ENCODE measurements around the gene GRK5.

GRK5 gene

GRCh38 chr10:119302591-119303253 is 95.4 kb downstream of the GRK5 start:
- no peak for DNase-seq

DNA sequence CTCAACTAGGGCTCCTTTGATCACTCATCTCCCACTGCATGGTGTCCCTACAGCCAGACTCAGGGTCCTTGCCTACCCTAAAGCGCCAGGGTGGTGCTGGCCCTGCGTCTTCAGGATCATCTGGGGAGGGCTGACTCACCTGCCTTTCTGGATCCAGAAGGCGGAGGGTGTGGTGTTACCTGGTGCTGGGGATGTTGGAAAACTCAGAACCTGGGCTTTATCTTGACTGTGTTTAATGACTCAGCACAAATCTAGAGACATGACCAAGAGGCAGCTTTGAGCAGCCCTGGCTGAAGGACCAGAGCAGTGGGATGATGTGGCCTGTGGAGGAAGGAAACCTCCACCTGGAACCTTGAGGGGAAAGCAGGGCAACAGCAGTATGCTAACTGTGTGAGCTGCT is 96.5 kb downstream of the GRK5 start:
- DNase-seq, result no peak

DNA sequence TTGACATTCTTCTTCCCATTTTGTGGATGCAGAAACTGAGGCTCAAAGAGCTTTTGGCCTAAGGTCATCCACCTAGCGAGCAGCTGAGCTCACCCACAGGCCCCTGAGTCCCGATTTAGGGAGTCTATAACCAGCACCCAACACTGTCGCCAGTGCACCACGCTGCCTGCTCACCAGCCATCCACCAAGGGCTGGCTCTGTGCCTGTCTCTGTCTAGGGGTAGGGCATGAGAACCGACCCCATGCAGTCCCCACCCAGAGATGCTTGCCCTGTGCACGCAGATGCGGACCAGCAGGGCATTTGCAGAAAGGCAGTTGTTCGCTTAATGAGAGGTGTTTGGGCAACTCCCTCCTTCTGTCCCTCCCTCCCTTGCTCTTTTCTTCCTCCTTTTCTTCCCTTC is 97.2 kb downstream of the GRK5 start:
- DNase-seq, result no peak

GRCh38 chr10:119305860-119306513 is 98.6 kb downstream of the GRK5 start:
- peak; percentile 22 for DNase-seq

DNA sequence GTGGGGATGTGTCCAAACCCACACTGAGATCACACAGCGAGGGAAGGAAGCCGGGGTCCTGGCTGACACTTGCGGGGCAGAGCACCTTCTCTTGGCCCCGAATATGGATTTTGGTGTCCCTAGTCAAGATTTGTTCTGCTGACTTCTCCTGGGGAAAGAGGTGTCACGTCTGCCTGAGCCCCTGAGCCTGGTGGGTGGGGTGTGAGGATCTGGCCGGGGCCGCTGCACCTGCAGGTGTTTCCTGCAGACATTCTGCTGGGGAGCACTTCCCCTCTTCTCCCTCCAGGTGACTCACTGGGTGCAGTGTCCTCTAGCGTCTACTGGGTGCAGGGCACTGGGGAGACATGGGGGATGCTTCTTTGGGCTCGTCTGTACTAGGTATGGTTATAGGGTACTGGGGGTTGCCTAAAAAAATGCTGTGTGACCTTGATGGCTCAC is 99.2 kb downstream of the GRK5 start:
- DNase-seq, result no peak

DNA sequence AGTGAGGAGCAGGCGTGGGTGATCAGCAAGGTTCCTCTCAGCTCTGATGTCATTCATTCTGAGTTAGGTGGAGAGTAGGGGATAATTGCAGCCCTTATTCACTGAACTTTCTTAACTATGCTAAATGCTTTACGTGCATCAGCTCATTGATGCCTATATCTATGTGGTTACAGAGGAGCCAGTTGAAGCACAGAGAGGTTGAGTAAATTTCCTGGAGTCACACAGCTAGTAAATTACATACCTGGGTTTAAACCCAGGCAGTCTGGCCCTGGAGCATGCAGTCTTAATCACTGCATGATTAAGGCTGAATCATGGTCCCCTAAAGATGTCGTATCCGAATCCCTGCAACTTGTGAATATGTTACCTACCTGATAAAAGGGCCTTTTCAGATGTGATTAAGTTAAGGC is 99.6 kb downstream of the GRK5 start:
- no peak for DNase-seq

DNA sequence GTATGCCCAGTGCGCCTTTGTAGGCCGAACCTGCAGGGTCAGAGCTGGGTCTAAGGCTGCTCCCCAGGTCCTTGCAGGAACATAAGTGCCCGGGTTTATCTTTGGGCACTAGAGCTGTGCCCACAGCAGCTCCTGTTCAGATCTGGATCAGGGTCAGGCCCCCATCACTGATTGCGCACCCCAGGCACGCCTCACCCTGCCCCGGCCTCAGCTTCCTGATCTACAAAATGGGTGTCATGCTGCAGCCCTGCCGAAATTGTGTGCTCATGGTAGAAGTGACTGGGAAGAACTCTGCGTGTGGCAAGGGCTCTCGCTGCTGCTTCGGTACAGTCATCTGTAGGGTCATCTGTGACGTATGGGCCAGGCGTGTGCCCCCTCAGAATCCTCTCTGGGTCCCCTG is 100.7 kb downstream of the GRK5 start:
- no peak for DNase-seq

DNA sequence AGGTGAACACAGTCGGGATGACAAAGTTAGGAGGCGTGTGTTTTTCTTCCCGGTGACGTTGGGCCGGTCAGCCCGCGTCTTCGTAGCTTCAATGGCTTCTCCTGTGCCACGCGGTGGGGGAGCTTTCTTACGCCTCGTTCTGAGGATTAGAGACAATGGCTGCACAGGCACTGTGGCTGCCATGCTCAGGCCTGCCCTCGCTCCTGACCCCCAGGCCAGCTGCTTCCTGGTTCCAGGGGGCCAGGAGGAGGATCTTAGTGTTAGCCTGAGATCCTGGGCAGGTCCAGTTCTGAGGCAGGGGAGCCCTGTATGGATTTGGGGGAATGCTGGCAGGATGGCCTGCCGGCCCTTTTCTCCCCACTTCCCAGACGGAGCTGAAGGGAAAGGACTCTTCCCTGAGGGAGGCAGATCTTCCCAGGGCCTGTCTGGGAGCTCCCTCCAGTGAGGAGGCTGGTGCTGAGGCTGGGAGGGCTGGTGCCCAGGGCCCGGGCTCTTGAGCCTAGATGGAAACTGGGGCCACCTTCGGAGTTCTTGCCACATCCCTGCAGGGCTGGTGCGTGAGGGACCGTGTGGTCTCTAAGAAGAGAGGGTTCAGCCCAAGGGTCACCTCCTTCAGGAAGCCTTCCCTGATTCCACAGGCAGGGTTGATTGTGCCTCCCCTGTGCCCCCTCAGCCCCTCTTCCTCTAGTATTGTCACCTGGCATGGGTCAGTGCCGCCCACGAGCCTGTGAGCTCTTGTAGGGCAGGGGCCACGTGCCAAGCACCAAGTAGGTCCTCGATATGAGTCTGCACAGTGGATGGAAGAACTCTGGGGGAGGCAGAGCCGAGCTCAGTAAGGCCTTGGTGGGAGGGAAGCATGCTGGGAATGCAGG is 101.4 kb downstream of the GRK5 start:
- DNase-seq, result no peak

- no peak for DNase-seq
Observed at GRCh38 chr10:119309423-119309770, 102.0 kb downstream of the GRK5 start.

GRCh38 chr10:119310806-119311205 is 103.4 kb downstream of the GRK5 start:
- DNase-seq, result no peak

GRCh38 chr10:119312241-119312640 is 104.9 kb downstream of the GRK5 start:
- DNase-seq, result no peak

DNA sequence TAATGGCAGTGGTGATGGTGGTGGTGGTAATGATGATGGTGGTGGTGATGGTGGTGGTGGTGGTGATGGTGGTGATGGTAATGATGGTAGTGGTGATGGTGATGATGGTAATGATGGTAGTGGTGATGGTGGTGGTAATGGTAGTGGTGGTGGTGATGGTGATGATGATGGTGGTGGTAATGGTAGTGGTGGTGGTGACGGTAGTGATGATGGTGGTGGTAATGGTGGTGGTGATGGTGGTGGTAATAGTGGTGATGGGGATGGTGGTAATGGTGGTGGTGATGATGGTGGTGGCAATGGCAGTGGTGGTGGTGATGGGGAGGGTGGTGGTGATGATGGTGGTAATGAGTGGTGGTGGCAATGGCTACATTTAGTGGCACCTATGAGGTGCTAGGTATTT is 105.7 kb downstream of the GRK5 start:
- no peak for DNase-seq

GRCh38 chr10:119313644-119314043 is 106.3 kb downstream of the GRK5 start:
- DNase-seq, result no peak

DNA sequence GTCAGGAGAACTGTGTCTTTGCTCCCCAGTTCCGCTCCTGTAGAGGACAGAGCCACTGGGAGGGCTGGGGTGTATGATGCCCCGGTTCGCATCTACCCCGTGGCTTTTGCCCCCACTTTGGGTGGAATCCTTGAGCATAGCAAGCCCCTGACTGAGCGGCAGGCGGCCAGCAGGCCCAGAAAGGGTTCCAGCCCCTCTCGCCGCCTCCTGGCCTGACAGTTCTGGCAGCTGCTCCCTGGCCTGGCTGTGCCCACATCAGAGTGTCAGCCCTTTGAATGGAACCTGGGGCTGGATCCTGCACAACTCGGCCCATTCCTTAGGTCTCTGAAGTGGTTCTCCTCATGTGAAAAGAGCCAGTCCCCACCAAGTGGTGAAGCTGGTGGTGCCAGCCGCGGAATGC is 106.7 kb downstream of the GRK5 start:
- no peak for DNase-seq

DNA sequence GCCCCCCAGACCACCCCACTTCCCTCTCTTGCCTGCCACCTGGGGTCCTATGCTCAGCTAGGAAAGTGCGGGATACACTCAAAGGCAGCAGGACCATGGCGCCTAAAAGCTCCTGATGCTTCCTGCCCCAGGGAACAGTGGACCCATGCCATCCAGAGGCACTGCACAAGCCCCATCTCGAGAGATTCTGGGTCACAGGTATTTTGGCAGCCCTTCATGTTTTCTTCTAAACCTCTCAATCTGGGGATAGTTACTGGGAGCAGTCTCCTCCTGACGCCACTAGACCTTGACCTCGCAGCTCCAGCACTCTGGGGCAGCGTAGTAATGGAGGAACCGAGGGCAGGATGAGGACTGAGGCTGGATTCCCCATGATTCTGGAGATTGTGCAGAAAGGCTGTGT is 107.1 kb downstream of the GRK5 start:
- DNase-seq, result no peak

- no peak for DNase-seq
Observed at GRCh38 chr10:119315128-119316001, 108.0 kb downstream of the GRK5 start.

DNA sequence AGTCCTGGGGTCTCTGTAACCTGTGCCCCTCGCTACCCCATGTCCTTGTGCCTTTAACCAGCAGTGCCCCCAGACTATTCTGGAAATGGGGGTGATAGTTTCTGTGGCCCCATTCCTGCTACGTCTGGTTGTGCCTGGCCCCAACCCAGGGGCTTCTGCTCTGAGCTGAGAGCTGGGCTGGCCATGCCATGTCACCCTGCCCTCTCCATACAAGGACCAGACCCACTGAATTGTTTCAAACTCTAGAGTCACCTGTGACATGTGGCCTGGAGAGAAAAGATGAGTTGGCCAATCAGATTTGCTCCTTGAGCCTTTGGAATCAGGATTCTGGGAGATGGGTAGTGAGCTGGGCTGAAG is 108.6 kb downstream of the GRK5 start:
- no peak for DNase-seq

DNA sequence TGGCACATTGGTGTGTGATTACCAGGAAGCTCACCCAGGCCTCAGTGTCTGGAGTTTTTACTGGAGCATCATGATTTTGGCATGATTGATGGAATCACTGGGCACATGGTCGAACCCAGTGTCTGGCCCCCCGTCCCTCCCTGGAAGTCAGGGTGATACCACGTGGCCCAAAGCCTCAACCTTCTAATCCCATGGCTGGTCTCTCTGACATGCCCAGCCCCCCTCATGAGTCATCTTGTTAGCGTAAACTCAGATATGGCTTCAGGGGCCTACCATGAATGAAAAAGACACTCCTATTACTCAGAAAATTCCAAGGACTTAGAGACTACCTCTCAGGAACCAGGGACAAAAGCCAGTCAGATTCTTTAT is 109.3 kb downstream of the GRK5 start:
- no peak for DNase-seq

DNA sequence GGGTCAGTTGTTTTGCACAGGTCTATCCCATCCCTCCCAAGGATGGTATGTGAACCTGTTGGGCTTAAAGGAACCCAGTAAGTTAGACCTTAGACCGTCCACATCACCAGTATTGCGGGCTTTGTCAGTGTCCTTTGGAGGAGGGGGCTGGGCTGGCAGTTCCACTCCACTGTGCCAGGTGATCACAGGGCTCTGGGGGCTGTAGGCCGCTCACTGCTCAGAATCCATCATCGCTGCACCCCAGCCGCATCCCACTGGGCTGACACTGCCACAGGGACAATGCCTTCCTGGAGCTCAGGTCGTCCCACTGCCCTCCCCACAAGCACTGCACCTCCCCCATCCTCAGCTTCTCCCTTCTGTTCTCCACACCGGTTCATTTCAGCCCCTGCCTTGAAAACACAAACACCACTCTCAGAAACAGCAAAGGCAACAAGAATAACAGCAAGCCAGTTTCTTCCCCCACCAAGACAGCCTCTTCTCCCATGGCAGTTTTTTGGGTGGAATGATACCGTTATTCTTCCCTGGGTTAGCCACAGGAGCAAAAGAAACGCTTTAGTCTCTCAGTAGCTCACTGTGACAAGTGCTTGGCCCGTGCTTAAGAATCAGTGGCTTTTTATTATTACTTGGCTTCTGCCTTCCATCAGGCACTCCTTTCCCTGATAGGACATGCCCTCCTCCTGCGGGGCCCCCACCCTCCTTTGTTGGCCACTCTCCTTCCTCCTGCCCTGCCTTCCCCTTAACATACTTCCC is 111.2 kb downstream of the GRK5 start:
- no peak for DNase-seq

DNA sequence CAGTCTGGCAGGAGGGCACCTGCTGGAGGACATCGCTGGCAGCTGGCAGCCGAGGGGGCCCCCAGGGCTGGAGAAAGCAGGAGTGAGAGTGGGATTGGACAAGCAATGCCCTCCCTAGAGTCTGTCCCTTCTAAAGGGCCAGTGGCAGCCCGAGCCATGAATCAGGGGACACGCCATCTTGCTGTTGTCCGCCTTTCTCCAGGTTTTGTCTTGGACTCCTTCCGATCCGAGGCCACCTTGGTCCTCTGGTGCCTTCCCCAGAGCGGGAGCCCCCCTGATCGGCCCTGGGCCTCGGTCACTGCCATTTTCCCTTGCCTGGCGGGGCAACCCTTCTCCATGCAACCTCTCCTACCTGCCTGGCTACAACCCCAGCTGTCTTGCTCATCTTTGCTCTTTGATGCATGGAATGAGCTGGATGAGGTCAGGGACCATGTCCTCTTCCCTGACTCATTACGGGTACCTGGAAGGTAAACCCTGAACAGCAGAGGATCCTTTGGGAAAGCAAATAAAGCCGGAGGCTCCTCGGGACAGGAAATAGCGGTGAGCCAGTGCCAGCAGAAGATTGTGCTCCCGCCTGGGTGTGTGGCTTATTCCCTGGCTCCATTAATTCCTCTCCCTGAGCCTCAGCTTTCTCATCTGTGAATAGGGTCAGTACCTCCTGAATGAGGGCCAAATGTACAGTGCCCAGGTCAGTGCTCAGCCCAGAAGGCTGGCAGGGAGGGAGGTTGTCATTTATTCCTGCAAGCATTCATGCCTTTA is 112.0 kb downstream of the GRK5 start:
- no peak for DNase-seq

- no peak for DNase-seq
Observed at GRCh38 chr10:119319920-119320258, 112.5 kb downstream of the GRK5 start.

DNA sequence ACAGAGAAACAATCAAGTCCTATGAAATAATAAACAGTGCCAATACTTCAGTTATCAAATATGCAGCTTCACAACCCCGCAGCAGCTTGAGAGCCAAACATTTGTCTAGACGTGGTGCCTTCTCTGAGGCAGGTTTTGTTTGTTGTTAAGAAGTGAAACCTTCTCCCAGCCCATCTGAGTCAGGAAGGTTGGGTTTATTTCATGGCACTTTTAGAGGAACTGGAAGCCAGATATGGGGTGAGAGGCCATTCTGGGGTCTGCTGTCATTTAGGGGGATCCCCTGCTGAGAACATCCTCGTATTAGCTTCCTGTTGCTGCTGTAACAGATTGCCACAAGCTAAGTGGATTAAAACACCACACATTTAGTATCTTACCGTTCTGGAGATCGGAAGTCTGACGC is 113.6 kb downstream of the GRK5 start:
- no peak for DNase-seq
